Middle frontal gyrus (tissue), 1 donor: ENCODE results near the gene ACP2.
"Not testable (repeated sequence)": the region's sequence is repeated elsewhere in the genome, so short reads cannot be mapped to it uniquely, and the experiment has no call there.

Experiments
- DNase-seq: peaks from one replicate; pipeline ENCODE4 v3.0.0-alpha.2; 2015; ENCODE audit warnings: low spot score; ENCODE audit errors: extremely low spot score

Gene ACP2

DNA sequence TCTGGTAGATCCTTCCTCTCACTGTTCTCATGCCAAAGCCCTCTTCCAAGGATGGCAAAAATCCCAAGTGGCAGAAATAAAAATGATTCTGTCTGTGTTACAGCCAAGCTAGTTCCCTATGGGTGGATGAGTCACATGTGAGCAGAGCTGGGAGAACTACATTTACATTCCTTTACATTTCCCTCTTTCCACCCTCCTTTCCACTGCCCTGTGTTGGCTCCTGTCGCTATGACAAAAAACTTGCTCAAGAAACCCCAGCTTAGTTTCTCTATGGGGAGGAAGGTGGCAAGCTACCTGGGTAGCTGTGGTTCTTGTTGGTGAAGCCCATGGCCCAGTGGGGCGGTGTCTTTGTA is 44.0 kb downstream of the ACP2 start:
- peak; percentile 52 for DNase-seq

- no peak for DNase-seq
These were observed 46.0 kb downstream of the ACP2 start for GRCh38 chr11:47202576-47202975.

- no peak for DNase-seq
These were observed 47.6 kb downstream of the ACP2 start for GRCh38 chr11:47201015-47201414.

- DNase-seq = not testable (repeated sequence)
These were observed 50.5 kb downstream of the ACP2 start for GRCh38 chr11:47198161-47198560.

DNA sequence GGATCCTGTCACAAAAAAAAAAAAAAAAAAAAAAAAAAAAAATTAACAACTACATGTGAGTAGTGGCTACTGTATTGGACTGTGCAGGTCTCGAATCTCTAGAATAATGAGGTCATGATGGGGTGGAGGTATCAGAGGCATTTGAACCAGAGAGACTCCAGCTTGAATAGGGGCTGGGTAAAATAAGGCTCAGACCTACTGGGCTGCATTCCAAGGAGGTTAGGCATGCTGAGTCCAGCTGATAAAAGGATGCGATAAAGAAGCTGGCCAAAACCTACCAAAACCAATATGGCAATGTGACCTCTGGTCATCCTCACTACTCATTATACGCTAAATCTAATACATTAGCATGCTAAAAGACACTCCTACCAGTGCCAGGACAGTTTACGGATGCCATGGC is 56.5 kb downstream of the ACP2 start:
- DNase-seq = no peak

DNA sequence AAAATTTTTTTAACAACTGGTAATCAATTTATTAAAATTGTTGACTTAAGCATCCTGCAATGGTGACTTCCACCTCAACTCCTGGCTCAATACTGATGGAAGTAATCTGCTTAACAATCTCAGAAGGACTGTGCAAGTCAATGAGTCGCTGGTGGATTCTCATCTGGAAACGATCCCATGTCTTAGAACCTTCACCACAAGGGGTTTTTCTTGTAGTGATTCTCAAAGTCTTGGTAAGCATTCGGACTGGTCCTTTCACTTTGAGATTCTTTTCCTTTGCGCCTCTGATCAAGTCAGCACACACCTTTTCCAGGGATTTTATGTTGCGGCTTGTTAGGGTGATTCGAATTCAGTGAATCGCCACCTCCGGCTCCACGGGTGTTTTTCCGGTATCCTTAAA is 57.5 kb downstream of the ACP2 start:
- not testable (repeated sequence) for DNase-seq
